Loucy (cell line): ENCODE results near the gene GLP2R.

Source experiments
- CTCF ChIP-seq: fragments of 200-600 bp; sonication (generic); conservative IDR thresholded peaks from 2 replicates; pipeline ENCODE4 v1.5.1; 2014; ENCODE audit warnings: mild to moderate bottlenecking, antibody characterized with exemption, low read length
- EZH2phosphoT487 ChIP-seq: fragments of 200-600 bp; IDR thresholded peaks from 2 replicates; pipeline ENCODE4 v1.6.1; 2018; ENCODE audit warnings: antibody characterized with exemption, mild to moderate bottlenecking, moderate library complexity, borderline replicate concordance

GRCh38 chr17:9817086-9817485, 8.6 kb upstream of the GLP2R start:
- TF ChIP-seq CTCF (no peak), EZH2phosphoT487 (no peak)
